ENCODE measurements around the gene FREM1.

- TF ChIP-seq ZNF891 (CRISPR knock-in tag; IDR thresholded peaks at IDR 0.05) (no peak), ZNF331 (CRISPR knock-in tag; IDR thresholded peaks at IDR 0.05) (no peak), MYC (CRISPR knock-in tag; IDR thresholded peaks at IDR 0.05; ENCODE audit: borderline replicate concordance) (no peak), ZBTB38 (CRISPR knock-in tag; IDR thresholded peaks at IDR 0.05) (no peak), HDAC2 (CRISPR knock-in tag; IDR thresholded peaks at IDR 0.05) (no peak)
Observed at GRCh38 chr9:14899042-14899814, 11.0 kb downstream of the FREM1 start.
